VCaP (cell line): Measurements from ENCODE around the gene KDM2B.

Source experiments
- H3K27ac ChIP-seq: fragments of 450-650 bp; 2 replicates; pipeline ENCODE4 v1.5.1; 2017
- TF ChIP-seq, protein P1 (sequence below): fragments of 450-650 bp; conservative IDR thresholded peaks from 2 replicates; pipeline ENCODE4 v1.5.1; 2017; ENCODE audit warnings: mild to moderate bottlenecking, moderate library complexity

KDM2B gene

DNA sequence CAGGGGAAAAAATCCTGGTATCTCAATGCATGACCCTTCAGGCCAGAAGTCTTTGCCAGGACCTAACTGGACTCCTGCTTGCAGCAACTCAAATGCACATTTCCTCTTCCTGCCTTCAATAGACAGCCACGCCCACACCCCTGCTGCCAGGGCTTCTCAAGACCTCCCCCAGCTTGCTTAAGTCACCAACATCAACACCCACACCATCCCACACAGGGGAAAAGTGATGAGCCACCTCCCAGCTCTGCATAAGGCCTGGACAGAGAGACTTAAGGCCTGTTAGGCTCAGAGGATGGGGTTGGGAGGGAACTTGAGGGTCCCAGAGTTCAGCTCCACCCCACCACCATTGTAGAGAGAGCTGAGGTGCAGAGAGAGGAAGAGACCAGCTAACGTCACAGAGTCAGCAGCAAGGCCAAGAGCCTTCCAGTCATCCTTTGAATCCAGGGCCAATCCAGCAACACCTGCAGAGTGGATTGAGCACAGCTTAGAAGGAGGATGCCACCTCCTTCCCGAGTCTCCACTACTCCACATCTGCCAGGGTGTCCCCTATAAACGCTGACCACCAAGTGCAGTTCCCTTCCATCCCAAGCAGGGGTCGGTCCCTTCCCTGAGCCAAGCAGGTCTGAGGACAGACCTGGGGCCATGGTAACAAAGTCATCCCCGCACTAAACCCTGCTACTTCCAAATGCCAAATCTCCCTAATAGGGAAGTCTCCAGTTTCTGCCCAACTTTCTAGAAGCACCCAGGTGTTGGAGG is 50.0 kb downstream of the KDM2B start:
- TF ChIP-seq, protein P1, sequence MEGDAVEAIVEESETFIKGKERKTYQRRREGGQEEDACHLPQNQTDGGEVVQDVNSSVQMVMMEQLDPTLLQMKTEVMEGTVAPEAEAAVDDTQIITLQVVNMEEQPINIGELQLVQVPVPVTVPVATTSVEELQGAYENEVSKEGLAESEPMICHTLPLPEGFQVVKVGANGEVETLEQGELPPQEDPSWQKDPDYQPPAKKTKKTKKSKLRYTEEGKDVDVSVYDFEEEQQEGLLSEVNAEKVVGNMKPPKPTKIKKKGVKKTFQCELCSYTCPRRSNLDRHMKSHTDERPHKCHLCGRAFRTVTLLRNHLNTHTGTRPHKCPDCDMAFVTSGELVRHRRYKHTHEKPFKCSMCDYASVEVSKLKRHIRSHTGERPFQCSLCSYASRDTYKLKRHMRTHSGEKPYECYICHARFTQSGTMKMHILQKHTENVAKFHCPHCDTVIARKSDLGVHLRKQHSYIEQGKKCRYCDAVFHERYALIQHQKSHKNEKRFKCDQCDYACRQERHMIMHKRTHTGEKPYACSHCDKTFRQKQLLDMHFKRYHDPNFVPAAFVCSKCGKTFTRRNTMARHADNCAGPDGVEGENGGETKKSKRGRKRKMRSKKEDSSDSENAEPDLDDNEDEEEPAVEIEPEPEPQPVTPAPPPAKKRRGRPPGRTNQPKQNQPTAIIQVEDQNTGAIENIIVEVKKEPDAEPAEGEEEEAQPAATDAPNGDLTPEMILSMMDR = no peak
- H3K27ac ChIP-seq = no peak overlapping the region

DNA sequence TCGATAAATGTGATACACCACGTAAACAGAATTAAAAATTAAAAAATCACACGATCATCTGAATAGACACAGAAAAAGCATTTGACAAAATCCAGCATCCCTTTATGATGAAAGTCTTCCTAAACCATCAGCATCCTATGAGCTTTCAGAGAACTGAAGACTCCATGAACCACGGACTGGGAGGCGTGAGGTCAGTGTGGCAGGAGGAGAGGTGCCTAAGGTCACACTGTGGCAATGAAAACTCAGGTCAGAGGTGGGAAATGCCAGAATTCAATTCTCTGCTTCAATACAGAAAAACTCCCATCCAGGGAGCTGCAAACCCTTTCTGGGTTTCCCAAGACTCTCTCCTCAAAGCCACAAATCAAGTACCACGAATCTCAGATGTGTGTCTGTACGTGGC is 51.6 kb downstream of the KDM2B start:
- TF ChIP-seq, protein P1 = no peak
- no peak overlapping the region for H3K27ac ChIP-seq

DNA sequence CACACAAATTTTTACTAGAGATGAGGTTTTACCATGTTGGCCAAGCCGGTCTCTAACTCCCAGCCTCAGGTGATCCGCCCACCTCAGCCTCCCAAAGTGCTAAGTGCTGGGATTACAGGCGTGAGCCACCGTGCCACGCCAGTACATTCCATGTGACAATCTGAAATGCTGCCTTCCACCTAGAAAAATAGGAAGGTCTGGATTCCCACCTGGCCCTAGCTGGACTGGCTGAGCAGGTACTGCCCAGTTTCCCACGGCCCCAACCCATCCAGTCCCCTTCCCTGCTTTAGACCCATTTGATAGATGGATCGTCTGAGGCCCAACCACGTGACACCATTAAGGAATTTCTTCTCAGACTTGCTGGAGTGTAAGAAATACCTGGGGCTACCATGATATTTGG is 55.4 kb downstream of the KDM2B start:
- TF ChIP-seq, protein P1 = no peak
- H3K27ac ChIP-seq = no peak overlapping the region

DNA sequence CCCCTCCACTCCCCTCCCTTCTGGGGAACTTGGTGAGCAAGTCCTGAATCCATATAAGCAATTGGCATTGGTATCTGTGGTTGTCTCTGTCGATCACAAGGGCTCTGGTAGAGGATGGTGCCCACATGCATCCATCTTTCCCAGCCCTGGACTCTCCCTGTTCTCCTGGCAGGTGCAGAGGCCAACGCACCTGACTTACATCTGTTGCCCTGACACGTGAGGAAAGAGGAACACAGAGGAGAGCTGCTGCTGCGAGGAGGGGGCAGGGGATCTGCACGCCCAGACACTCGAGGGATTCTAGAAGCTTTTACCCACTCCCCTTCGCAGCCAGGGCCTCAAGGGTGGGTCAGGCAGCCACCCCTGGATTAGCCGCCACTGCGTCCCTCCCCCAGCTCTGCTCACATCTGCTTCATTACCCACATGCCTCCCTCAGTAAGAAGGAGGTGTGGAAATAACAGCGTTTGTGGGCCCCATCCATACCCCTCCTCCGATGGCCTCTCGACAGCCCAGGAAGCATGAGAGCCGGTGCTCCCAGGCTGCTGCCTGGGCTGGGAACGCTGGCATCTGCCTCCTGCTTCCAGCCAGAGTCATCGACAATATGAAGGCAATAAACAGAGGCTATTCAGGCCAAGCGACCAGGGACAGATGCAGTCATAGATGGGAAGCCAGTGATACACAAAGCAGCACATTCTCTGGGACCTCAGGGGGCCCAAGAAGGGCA is 56.5 kb downstream of the KDM2B start:
- no peak overlapping the region for H3K27ac ChIP-seq
- TF ChIP-seq, protein P1 = no peak

DNA sequence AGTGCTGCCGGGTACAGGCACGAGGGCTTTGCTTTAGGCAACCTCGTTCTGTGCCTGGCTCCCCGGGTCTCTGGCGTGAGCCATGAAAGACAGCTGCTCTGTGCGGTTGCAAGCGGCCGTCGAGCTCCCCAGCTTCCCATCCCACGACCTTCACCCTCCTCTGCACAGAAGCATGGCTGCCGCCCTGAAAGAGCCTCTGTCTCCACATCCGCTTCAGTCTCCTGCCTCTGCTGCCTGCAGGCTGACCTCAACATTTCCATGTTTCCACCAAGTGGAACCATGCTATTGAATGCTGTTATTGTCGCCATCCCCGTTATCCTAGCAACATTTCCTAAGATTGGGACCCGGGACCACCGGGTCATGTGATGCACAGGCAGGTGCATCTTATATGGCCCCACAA is 57.1 kb downstream of the KDM2B start:
- TF ChIP-seq, protein P1 = no peak
- no peak overlapping the region for H3K27ac ChIP-seq

DNA sequence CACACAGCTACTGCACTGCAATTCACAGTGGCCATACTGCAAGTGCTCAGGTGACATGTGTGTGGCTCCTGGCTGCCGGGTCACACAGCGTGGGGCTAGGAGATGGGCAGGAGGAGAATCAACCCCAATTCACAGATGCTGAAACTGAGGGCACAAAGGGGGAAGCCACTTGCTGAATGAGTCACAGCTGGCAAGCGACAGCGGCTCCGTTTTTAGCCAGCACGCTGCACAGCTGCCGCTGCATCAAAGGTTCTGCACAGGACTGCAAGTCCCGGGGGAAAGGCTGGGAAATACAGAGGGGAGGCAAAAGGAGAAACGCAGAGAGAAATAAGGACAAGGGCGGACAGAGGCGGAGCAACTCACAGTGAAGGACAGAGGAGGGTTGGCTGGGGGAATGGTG is 57.9 kb downstream of the KDM2B start:
- H3K27ac ChIP-seq = no peak overlapping the region
- TF ChIP-seq, protein P1 = no peak

DNA sequence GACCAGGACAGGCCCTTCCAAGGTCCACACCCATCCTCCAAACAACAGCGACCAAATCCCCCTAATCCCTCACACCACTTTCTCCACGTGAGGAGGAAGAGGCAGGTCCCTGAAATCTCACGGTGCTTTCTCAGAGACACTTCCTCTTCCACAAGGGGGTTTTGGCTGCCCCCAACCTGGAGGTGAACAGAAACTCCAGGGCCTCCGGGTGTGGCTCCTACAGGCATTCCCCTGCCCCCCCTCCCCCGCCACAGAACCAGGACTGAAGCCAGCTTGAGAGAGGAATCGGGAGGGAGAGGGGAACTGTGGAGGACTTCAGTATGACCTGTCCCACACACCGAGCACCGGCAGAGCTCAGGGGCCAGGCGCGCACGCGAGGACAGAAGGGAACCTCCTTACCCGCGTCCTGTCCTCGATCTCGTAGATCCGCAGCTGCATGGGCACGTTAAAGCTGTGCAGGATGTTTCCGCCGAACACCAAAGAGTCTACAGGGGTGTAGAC is 60.2 kb downstream of the KDM2B start:
- H3K27ac ChIP-seq = no peak overlapping the region
- TF ChIP-seq, protein P1 = no peak
